ENCODE results near the gene SEC24C.

The SEC24C gene

DNA sequence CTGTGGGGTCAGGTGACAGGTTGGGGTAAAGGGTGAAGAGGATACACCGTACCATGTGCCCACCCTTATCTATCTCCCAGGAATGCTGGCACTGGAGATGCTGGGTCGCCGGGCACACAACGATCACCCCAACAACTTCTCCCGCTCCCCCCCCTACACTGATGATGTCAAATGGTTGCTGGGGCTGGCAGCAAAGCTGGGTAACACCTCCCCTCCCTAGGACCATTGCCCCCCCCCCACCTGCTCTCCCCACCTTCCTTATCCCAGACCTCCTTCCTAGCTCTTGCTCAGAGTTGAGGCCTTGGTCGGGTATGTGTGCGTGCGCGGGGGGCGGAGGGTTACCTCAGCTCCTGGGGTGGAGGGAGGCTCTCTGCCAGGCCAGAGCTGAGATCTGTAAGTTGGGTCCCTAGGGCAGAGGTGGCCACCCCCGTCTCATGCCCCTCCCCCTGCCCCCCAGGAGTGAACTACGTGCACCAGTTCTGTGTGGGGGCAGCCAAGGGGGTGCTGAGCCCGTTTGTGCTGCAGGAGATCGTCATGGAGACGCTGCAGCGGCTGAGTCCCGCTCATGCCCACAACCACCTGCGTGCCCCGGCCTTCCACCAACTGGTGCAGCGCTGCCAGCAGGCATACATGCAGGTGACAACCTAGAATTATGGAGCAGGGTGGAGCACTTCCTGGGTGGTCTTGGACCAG is 56.5 kb downstream of the SEC24C start:
- H3K27ac ChIP-seq (replicated peaks) = no peak overlapping the region
- H3K27me3 ChIP-seq (ENCODE audit: insufficient read depth, poor library complexity, severe bottlenecking) = no peaks in the 10 kb centered on the region

DNA sequence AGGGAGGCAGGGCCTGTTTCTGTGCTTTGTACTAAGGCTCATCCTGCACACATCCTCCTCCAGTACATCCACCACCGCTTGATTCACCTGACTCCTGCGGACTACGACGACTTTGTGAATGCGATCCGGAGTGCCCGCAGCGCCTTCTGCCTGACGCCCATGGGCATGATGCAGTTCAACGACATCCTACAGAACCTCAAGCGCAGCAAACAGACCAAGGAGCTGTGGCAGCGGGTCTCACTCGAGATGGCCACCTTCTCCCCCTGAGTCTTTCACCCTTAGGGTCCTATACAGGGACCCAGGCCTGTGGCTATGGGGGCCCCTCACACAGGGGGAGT is 57.0 kb downstream of the SEC24C start:
- no peak overlapping the region for H3K27ac ChIP-seq (replicated peaks)
- DNase-seq (ENCODE audit: low read depth in 1 of 2, low spot score in 1 of 2) = no peak

More for the DNA sequence above, 56.5 kb downstream of the SEC24C start:
- no peak overlapping the region for H3K4me3 ChIP-seq (replicated peaks; ENCODE audit: insufficient read depth, low read length)
- no peak for DNase-seq (ENCODE audit: low read depth in 1 of 2, low spot score in 1 of 2)
- TF ChIP-seq, protein P1, sequence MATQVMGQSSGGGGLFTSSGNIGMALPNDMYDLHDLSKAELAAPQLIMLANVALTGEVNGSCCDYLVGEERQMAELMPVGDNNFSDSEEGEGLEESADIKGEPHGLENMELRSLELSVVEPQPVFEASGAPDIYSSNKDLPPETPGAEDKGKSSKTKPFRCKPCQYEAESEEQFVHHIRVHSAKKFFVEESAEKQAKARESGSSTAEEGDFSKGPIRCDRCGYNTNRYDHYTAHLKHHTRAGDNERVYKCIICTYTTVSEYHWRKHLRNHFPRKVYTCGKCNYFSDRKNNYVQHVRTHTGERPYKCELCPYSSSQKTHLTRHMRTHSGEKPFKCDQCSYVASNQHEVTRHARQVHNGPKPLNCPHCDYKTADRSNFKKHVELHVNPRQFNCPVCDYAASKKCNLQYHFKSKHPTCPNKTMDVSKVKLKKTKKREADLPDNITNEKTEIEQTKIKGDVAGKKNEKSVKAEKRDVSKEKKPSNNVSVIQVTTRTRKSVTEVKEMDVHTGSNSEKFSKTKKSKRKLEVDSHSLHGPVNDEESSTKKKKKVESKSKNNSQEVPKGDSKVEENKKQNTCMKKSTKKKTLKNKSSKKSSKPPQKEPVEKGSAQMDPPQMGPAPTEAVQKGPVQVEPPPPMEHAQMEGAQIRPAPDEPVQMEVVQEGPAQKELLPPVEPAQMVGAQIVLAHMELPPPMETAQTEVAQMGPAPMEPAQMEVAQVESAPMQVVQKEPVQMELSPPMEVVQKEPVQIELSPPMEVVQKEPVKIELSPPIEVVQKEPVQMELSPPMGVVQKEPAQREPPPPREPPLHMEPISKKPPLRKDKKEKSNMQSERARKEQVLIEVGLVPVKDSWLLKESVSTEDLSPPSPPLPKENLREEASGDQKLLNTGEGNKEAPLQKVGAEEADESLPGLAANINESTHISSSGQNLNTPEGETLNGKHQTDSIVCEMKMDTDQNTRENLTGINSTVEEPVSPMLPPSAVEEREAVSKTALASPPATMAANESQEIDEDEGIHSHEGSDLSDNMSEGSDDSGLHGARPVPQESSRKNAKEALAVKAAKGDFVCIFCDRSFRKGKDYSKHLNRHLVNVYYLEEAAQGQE (IDR thresholded peaks at IDR 0.05; ENCODE audit: insufficient replicate concordance, low read depth) = no peak
- TF ChIP-seq SPI1 (IDR thresholded peaks at IDR 0.05; ENCODE audit: borderline replicate concordance, low read depth) (no peak), CTCF (IDR thresholded peaks at IDR 0.05; ENCODE audit: insufficient read depth, low read length) (no peak), GABPA (IDR thresholded peaks at IDR 0.05; ENCODE audit: low read depth) (no peak), POLR2AphosphoS5 (IDR thresholded peaks at IDR 0.05; ENCODE audit: low read depth) (no peak; the same call in 1 of the 2 replicates)

GRCh38 chr10:73802276-73802991 is 58.3 kb downstream of the SEC24C start:
- no peak overlapping the region for H3K27ac ChIP-seq (replicated peaks)

More for the DNA sequence above, 57.0 kb downstream of the SEC24C start:
- no peak overlapping the region for H3K4me3 ChIP-seq (replicated peaks; ENCODE audit: insufficient read depth, low read length)
- H3K27me3 ChIP-seq (ENCODE audit: insufficient read depth, poor library complexity, severe bottlenecking) = no peaks in the 10 kb centered on the region
- no peak for TF ChIP-seq GABPA (IDR thresholded peaks at IDR 0.05; ENCODE audit: low read depth)
- TF ChIP-seq POLR2AphosphoS5 (IDR thresholded peaks at IDR 0.05; ENCODE audit: low read depth) = no peak
- no peak for TF ChIP-seq SPI1 (IDR thresholded peaks at IDR 0.05; ENCODE audit: borderline replicate concordance, low read depth)
- TF ChIP-seq, protein P1 (IDR thresholded peaks at IDR 0.05; ENCODE audit: insufficient replicate concordance, low read depth) = no peak
- TF ChIP-seq CTCF (IDR thresholded peaks at IDR 0.05; ENCODE audit: insufficient read depth, low read length) = no peak

More at GRCh38 chr10:73802276-73802991, 58.3 kb downstream of the SEC24C start:
- no peaks in the 10 kb centered on the region for H3K27me3 ChIP-seq (ENCODE audit: insufficient read depth, poor library complexity, severe bottlenecking)
- no peak overlapping the region for H3K4me3 ChIP-seq (replicated peaks; ENCODE audit: insufficient read depth, low read length)
- TF ChIP-seq, protein P1 (IDR thresholded peaks at IDR 0.05; ENCODE audit: insufficient replicate concordance, low read depth) = no peak
- no peak for TF ChIP-seq POLR2AphosphoS5 (IDR thresholded peaks at IDR 0.05; ENCODE audit: low read depth)
- no peak for TF ChIP-seq SPI1 (IDR thresholded peaks at IDR 0.05; ENCODE audit: borderline replicate concordance, low read depth)
- TF ChIP-seq GABPA (IDR thresholded peaks at IDR 0.05; ENCODE audit: low read depth) = no peak
- TF ChIP-seq CTCF (IDR thresholded peaks at IDR 0.05; ENCODE audit: insufficient read depth, low read length) = no peak
- DNase-seq (ENCODE audit: low read depth in 1 of 2, low spot score in 1 of 2) = no peak

All from HL-60 (cell line).